Peyer's patch (tissue), 4 donors: ENCODE measurements around the gene PDE10A.

Experiments used
- CTCF ChIP-seq, 6 experiments: fragments of 450-650 bp in 4 of 6; fragments of 200-600 bp in 2 of 6; sonication (generic) in 1 of 6; IDR thresholded peaks; one replicate each; pipeline ENCODE4 v1.5.1; 2017 to 2019; ENCODE audit warnings: antibody characterized with exemption in 6 of 6, mild to moderate bottlenecking in 3 of 6, moderate library complexity in 1 of 6
- POLR2A ChIP-seq, 2 donors: fragments of 450-650 bp; IDR thresholded peaks; one replicate each; pipeline ENCODE4 v1.5.1; 2017; ENCODE audit warnings: antibody characterized with exemption in 2 of 2, mild to moderate bottlenecking in 2 of 2, moderate library complexity in 2 of 2

GRCh38 chr6:165519316-165519715 is 143.7 kb downstream of the PDE10A start:
- TF ChIP-seq CTCF (IDR thresholded peaks at IDR 0.05) (no peak), POLR2A (IDR thresholded peaks at IDR 0.05) (no peak)
